Measurements from ENCODE around the gene MMP14. TPM values are rescaled to one million over a fixed set of nuclear protein-coding genes. Genes with fewer than 3 reads are reported as not detected.

The MMP14 gene
- total and polyA plus RNA-seq, 2 of the 8 experiments (the other 6 are each of a cell fraction or from before 2014, with no cell fraction given) = 58.2 to 86.8 TPM

DNA sequence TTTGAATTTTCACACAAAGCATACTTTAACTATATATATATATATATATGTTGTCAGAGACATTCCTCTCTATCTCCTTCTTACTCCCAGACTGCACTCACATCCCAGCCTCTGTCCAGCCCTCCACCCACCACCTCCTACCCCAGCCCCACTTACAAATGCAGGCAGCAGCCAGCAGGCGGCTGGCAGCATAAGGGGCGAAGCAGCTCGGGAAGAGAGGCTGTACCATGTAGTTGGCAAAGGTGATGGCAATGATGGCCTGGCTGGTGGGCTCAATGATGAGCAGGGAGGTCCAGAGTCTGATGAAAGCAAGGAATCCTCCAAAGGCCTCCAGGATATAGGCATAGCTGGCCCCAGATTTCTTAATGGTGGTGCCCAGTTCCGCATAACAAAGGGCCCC lies 23.6 kb upstream of the MMP14 start (continued):
- TF ChIP-seq POLR2AphosphoS5 (IDR thresholded peaks at IDR 0.05; ENCODE audit: low read depth, low read length) = no peak
- no peak for TF ChIP-seq HDAC6 (IDR thresholded peaks at IDR 0.05; ENCODE audit: low read depth, low read length)

All from H1 (cell line).